Fibroblast of the aortic adventitia (primary cell): ENCODE data around the gene PEPD. TPM values are rescaled to one million over a fixed set of nuclear protein-coding genes. Genes with fewer than 3 reads are reported as not detected.
"Not testable (repeated sequence)": the region's sequence is repeated elsewhere in the genome, so short reads cannot be mapped to it uniquely, and the experiment has no call there.

ENCODE experiments used
- DNase-seq: peaks from one replicate; pipeline ENCODE4 v3.0.0-alpha.2; 2010; ENCODE audit warnings: low read depth
- H3K4me3 ChIP-seq: 2 replicates; pipeline ENCODE4 v1.5.1; 2011; ENCODE audit warnings: low read depth, mild to moderate bottlenecking, control low read depth, low read length, moderate library complexity
- CTCF ChIP-seq: IDR thresholded peaks from 2 replicates; pipeline ENCODE4 v1.5.1; 2011; ENCODE audit warnings: mild to moderate bottlenecking, low read length, control low read depth, inconsistent platforms; ENCODE audit not compliant: insufficient read depth
- total RNA-seq: library from RNA; depleted of rRNA; stranded (reverse); fragments of >200 nt; gene quantifications from 2 replicates; pipeline ENCODE4 v1.2.3, GENCODE V29; 2012; ENCODE audit warnings: low replicate concordance

Gene PEPD
- total RNA-seq, 1 donor, result 65.0 TPM

- TF ChIP-seq CTCF, result no peak
- no peak for DNase-seq
- H3K4me3 ChIP-seq, result no peak overlapping the region
Measured at GRCh38 chr19:33559996-33560395, 38.4 kb upstream of the PEPD start.

- H3K4me3 ChIP-seq, result no peak overlapping the region
- no peak for TF ChIP-seq CTCF
- DNase-seq, result no peak
Measured at GRCh38 chr19:33558856-33559255, 37.3 kb upstream of the PEPD start.

- DNase-seq, result no peak
- no peak overlapping the region for H3K4me3 ChIP-seq
- no peak for TF ChIP-seq CTCF
Measured at GRCh38 chr19:33558151-33558550, 36.6 kb upstream of the PEPD start.

GRCh38 chr19:33557720-33558119 lies 36.1 kb upstream of the PEPD start:
- no peak for DNase-seq
- no peak overlapping the region for H3K4me3 ChIP-seq
- no peak for TF ChIP-seq CTCF

- H3K4me3 ChIP-seq, result no peak overlapping the region
- DNase-seq, result no peak
- TF ChIP-seq CTCF, result no peak
Measured at GRCh38 chr19:33557196-33557595, 35.6 kb upstream of the PEPD start.

GRCh38 chr19:33556261-33556660 lies 34.7 kb upstream of the PEPD start:
- no peak overlapping the region for H3K4me3 ChIP-seq
- TF ChIP-seq CTCF, result no peak
- DNase-seq, result no peak

GRCh38 chr19:33555726-33556125 lies 34.1 kb upstream of the PEPD start:
- H3K4me3 ChIP-seq, DNase-seq: not testable (repeated sequence)
